CD1c-positive myeloid dendritic cell (primary cell): ENCODE data around the gene SCAMP1.
A peak's percentile ranks its signal among the peaks of the same experiment; 100 is the strongest.

ENCODE experiments used
- DNase-seq: peaks from one replicate; pipeline ENCODE4 v3.0.0-alpha.2; 2016; ENCODE audit errors: extremely low spot score

Gene SCAMP1

DNA sequence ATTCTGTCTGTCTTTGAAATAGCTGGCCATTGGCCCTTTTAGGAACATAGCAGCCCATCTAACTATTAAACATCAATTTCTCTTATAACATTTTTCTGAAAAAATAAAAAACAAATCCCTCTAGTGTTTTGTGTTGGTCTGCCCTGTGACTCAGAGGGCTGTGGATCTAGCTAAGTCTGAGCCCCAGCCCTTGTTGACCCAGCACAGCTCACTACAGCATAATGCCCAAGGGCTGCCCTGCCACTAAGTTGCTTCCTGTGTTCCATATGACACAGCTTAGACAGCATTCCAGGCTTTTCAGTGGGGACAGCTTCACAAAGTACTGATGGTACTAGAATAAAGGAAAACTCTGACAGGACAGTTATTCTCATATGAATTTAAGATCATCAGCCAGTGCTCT is 136.0 kb downstream of the SCAMP1 start:
- no peak for DNase-seq

DNA sequence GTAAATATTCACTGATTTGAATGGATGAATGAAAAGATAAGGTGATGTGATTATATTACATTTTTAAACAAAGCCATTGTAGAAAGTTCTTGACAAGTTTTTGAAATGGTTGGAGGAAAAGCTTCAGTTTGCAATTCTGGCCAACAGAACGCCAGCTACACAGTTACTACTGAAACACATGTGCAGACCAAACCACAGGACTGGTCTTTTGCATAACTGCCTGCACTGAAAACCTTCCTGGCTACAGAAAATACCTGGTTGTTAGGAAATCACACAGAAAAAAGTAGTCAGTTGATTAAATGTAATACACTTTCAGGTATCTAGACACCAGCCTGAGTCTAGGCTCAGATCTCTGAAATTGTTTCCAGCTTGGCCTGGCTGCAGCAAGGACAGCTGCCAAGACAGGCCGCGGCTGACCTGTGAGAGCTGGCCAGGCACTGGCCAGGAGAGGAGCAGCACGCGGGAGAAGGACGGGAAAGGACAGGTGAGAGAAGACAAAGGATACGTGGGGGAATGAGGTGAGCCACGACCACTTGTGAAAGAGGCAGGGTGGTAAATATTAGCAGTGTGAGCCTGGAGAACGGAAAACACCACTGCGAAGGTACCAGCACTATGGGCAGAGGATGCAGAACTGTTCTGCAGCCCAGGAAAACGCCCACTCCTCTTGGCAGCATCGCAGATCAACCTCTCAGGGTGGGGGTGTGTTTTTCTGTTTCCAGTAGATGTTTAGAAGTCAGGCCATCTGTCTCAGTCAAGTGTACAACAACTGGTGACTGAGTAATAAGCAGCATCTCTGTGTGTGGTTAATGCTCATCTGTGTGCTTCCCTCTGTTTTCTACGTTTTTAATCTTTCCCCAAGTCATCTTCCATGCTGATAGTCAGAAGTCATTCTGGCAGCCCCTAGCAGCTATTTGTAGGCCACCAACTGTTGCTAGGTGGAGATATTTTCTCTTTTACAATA is 137.4 kb downstream of the SCAMP1 start:
- no peak for DNase-seq

DNA sequence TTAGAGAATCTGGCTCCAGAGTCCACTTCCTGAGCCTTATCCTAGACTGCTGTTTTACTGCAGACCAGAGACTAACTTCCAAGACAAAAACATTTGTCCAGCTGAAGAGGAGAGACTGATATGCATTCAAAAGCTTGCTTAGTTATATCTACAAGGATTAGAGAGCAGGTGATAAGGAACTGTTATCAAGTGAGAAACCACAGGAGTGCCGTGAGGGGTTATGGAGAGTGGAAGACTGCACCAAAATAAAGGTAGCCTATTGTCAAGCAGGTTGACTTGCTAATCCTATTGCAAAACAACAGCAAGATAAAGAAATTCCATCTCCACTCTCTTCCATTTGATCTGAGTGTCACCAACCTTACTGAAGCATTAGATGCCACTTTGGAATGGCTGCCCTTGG is 139.1 kb downstream of the SCAMP1 start:
- DNase-seq, result no peak

DNA sequence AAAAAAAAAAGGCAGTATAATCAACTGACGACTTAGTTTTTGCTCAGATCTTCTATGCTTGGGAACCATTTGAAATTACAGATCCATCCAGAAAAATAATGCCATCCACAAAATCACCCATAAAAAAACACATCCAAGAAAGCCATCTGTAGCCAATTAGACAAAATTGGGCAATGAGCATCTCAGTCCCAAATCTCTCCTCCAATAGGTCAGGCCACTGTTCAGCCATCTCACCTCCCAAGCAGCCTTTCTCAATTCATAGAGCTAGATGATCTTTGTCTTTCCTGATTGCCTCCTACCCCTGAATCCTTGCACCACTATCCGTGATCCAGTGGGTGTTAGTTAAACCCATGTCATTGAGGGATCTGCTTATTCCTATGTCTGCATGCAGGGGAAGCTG is 139.6 kb downstream of the SCAMP1 start:
- no peak for DNase-seq

GRCh38 chr5:78500871-78501270 is 140.5 kb downstream of the SCAMP1 start:
- DNase-seq, result peak; percentile 33

DNA sequence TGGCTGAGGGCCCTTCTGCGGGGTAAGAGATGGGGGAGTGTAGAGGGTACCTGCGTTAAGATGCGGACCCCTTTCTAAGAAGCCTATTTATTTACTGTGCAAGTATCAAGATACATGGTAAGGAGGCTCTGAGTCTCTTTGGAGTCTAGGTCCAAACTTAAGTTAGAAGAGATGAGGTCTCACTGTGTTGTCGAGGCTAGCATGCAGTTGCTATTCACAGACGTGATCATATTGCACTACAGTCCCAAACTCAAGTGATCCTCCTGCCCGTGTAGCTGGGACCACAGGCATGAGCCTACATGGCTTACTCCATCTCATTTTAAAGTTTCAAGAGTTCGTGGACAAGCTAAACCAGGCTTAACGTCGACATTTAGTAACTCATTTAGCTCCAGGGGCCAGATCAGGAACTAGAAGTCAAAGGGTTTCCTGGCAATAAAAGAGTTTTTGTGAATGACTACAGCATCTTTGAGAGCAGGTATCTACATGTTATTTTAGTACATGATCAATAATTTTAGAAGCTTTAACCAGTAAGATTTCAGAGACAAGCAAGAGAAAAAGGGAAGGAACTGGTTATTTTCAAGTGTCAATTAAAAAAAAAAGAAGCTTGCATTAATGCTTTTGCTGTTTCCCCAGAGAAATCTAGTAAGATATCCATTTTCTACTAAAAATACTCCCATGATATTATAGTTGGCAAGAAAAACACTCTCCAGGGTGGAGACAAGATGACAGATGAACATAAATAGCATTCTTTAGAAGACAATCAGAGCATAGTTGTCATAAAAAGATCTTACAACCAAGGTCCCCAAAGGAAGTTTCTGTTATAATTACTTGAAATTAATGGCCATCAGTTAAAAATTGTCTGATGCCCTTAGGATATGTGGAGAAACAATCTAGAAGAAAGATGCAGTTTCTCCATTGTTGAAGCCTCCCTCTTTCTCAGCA is 141.3 kb downstream of the SCAMP1 start:
- DNase-seq, result no peak

GRCh38 chr5:78503958-78504653 is 143.7 kb downstream of the SCAMP1 start:
- no peak for DNase-seq

GRCh38 chr5:78504704-78505677 is 144.6 kb downstream of the SCAMP1 start:
- DNase-seq, result no peak

- no peak for DNase-seq
Measured at GRCh38 chr5:78505860-78506259, 145.4 kb downstream of the SCAMP1 start.

GRCh38 chr5:78506261-78507024 is 146.0 kb downstream of the SCAMP1 start:
- no peak for DNase-seq

GRCh38 chr5:78507531-78507930 is 147.1 kb downstream of the SCAMP1 start:
- no peak for DNase-seq

DNA sequence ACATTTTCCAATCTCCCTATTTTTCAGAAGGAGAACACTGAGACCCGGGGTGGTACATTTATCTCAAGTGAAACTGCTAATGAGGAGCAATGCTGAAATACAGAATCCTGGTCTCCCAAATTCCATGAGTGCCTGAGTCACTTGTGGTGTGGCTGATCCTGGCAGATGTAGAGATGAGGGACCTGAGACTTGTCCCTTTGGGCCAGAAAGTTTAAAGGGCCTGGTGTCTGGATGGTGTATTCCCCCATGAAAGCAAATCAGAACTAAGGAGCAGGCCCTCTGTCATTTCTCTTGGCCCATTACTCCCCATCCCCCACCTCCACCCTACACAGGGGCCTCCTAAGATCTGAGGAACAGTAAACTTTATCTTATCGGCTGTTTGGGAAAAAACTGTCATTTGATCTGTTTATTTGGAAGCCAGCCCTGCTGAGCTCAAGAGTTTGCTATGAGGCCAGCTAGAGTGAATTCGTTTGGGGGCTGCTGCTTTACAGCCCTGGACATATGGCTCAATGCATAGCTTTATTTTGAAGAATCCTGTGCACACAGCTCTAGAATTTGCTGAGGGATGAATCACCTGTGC is 147.9 kb downstream of the SCAMP1 start:
- DNase-seq, result no peak

DNA sequence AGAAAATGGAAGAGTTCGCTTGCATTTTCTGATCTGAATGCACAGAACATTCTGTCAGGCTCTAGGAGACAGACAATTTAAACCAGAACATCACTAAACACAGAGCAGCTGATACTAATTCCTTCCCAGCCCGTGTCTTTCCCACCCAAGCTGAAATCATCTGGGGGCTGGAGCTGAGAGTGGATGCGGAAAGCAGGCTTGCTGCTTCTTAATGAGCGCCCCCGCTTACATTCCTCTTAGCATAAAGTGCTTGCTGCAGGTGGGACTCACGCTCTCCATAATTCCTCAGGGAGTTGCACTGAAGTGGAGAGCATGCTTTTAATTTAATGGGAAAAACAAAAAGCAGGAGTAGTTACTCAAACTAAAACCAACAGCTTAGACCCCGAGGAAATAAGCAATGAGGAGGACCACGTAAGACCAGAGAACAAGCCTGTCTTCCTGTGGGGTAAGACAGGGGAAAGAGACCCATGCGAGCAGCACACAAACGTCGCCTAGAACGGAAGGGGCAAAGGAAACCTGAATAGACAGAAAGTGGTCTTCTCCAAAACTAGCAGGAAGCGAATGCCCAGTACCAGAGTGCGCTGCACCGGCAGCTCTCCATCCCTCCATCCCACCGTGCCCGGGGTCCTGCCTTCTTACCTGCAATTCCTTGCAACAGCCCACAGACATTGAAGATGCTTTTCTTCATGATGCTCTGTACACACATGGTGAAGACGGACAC is 148.9 kb downstream of the SCAMP1 start:
- no peak for DNase-seq

DNA sequence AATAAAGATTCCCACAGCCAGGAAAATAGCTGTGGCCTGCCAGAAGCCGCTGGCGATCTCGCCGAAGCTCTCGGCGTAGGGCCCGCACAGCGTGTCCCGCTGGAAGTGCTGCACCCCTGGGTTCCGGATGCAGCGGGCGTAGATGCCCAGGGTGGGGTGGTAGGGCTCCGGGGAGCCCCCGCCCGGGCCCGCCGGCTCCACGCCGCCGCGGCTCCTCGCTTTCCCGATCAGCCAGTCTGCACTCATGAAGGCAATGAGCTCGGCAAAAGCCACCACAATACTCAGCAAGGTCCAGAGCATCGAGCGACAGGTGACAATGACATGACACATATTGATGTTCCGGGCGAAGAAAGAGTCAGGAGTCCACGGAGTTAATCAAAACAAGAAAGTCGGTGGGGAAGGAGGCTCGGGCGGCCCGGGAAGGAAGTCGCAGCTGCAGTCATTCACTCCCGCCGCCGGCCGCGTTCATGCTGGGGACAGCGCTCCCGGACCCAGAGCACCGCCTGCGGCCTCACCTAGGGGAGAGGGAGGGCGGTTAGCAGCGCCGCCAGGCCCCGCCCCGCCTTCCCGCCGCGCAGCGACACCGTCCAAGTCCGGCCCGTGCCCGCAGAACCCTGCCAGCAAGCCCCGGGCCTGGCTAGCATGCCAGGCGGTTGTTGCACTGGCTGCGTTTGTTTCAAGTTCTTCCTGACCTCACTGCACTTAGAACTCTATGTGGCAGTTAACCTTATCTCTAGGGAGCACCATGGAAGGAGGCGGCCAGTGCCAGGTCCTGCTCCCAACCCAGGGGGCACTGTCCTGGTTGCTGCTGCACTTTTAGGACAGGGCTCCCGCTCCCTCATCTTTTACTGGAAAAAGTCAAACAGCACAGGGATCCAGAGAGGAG is 149.7 kb downstream of the SCAMP1 start:
- DNase-seq, result peak; percentile 63

GRCh38 chr5:78511121-78511906 is 150.9 kb downstream of the SCAMP1 start:
- peak; percentile 79 for DNase-seq

- DNase-seq, result no peak
Measured at GRCh38 chr5:78512435-78512834, 152.0 kb downstream of the SCAMP1 start.

GRCh38 chr5:78513441-78513840 is 153.0 kb downstream of the SCAMP1 start:
- no peak for DNase-seq
